Kidney (tissue), 14 donors: ENCODE results near the gene FBP2. TPM values are rescaled to one million over a fixed set of nuclear protein-coding genes. Genes with fewer than 3 reads are reported as not detected.

Source experiments
- DNase-seq, 5 donors: peaks; one replicate each; pipeline ENCODE4 v3.0.0-alpha.2; 2013 to 2020
- FAIRE-seq: peaks from 2 replicates; lab custom pipeline; 2012; peaks lifted over from hg19 to GRCh38; lab: Jason Lieb, UNC
- H3K27ac ChIP-seq, 2 donors: one replicate each; pipeline ENCODE4 v1.7.0; 2013; ENCODE audit warnings: low read depth in 2 of 2, low read length in 2 of 2, inconsistent platforms in 1 of 2
- H3K27me3 ChIP-seq: one replicate; pipeline ENCODE4 v1.7.1; 2013; ENCODE audit warnings: low read length, inconsistent platforms; ENCODE audit not compliant: control insufficient read depth, insufficient read depth
- H3K36me3 ChIP-seq, 3 donors: one replicate each; pipeline versions ENCODE4 v1.7.0 to v1.7.1; 2013; ENCODE audit warnings: low read length in 3 of 3, control low read depth in 1 of 3, inconsistent platforms in 1 of 3; ENCODE audit not compliant: insufficient read depth in 3 of 3, control insufficient read depth in 2 of 3
- H3K4me1 ChIP-seq, 3 donors: one replicate each; pipeline versions ENCODE4 v1.7.0 to v1.7.1; 2013; ENCODE audit warnings: low read length in 3 of 3, inconsistent platforms in 1 of 3, low read depth in 1 of 3; ENCODE audit not compliant: control insufficient read depth in 2 of 3, insufficient read depth in 2 of 3
- H3K4me3 ChIP-seq, 3 donors: one replicate each; pipeline versions ENCODE4 v1.7.0 to v1.8.1; 2013; ENCODE audit warnings: low read length in 3 of 3, control low read depth in 1 of 3, inconsistent platforms in 1 of 3
- H3K9ac ChIP-seq, 3 donors: one replicate each; pipeline versions ENCODE4 v1.7.0 to v1.7.1; 2013; ENCODE audit warnings: low read length in 3 of 3, control low read depth in 1 of 3, inconsistent platforms in 1 of 3
- H3K9me3 ChIP-seq, 3 donors: one replicate each; pipeline versions ENCODE4 v1.7.0 to v1.7.1; 2013; ENCODE audit warnings: low read length in 3 of 3, control low read depth in 1 of 3, inconsistent platforms in 1 of 3; ENCODE audit not compliant: control insufficient read depth in 2 of 3, insufficient read depth in 1 of 3
- intact Hi-C: fragments of 100-400 bp; cut with DNase I; formaldehyde crosslinking; loops from one replicate; pipeline ENCODE4 v1.11.1; 2022
- polyA plus RNA-seq: library from polyadenylated mRNA; stranded (reverse); fragments of 350-450 nt; fragmentation: Illumina TruSeq; extraction: RNeasy Lipid Tissue Mini Kit (QIAGEN cat#74804); gene quantifications from one replicate; pipeline ENCODE4 v1.2.3, GENCODE V29; 2014; ENCODE audit warnings: low read depth, low replicate concordance; ENCODE audit not compliant: insufficient read depth
- total RNA-seq: library from RNA; stranded (reverse); fragmentation: NEBNext Ultra II Directional; extraction: Animal tissue kit (Norgen Biotek cat#: 25700); gene quantifications from one replicate; pipeline ENCODE4 v1.2.1, GENCODE V29; 2021
- TF ChIP-seq, protein P1 (sequence below): IDR thresholded peaks from 3 replicates; pipeline ENCODE4 v1.5.1; 2012; ENCODE audit warnings: mild to moderate bottlenecking, moderate library complexity, borderline replicate concordance; ENCODE audit not compliant: insufficient read depth; ENCODE audit errors: extremely low read depth
- donor health status: control.
- donor health status: control.
- donor health status: control.
- donor health status: control.
- donor health status: control.
- donor health status: DM: yes; HTN: yes; CAD: no.
- donor health status: Normal renal cell carcinoma (clear cell type).

Gene FBP2
- total and polyA plus RNA-seq, 2 donors from 2014 or later, result not detected

DNA sequence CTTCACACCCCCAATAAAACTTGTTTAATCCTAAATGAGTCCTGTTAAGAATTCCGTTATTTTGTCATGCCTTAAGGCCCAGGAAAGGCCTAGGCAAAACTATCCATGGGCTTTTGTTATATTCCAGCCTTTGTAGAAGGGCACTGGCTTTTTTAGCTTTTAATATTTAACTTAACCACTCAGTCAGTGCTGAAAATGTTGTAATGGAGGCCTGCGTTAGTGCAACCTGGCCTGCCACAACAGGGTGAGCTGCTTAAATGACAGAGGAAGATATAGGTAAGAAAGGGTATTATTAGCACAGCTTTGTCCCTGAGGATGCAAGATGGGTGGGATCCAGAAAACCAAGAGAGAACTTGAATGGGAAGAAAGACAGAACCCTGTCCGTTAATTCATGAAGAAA lies 78.9 kb downstream of the FBP2 start:
- H3K9me3 ChIP-seq, result no peaks in the 10 kb centered on the region
- no peaks in the 10 kb centered on the region for H3K27me3 ChIP-seq
- no peak overlapping the region for H3K4me3 ChIP-seq
- intact Hi-C loops, result no loop called here
- peaks cover 0 to 3% (median 0%) of the 10 kb centered on the region in 3 donors for H3K4me1 ChIP-seq
- no peaks in the 10 kb centered on the region for H3K36me3 ChIP-seq
- TF ChIP-seq, protein P1, sequence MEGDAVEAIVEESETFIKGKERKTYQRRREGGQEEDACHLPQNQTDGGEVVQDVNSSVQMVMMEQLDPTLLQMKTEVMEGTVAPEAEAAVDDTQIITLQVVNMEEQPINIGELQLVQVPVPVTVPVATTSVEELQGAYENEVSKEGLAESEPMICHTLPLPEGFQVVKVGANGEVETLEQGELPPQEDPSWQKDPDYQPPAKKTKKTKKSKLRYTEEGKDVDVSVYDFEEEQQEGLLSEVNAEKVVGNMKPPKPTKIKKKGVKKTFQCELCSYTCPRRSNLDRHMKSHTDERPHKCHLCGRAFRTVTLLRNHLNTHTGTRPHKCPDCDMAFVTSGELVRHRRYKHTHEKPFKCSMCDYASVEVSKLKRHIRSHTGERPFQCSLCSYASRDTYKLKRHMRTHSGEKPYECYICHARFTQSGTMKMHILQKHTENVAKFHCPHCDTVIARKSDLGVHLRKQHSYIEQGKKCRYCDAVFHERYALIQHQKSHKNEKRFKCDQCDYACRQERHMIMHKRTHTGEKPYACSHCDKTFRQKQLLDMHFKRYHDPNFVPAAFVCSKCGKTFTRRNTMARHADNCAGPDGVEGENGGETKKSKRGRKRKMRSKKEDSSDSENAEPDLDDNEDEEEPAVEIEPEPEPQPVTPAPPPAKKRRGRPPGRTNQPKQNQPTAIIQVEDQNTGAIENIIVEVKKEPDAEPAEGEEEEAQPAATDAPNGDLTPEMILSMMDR, result no peak
- H3K9ac ChIP-seq, result no peak overlapping the region
- no peak overlapping the region for H3K27ac ChIP-seq
- no peak for FAIRE-seq
- no peak for DNase-seq

DNA sequence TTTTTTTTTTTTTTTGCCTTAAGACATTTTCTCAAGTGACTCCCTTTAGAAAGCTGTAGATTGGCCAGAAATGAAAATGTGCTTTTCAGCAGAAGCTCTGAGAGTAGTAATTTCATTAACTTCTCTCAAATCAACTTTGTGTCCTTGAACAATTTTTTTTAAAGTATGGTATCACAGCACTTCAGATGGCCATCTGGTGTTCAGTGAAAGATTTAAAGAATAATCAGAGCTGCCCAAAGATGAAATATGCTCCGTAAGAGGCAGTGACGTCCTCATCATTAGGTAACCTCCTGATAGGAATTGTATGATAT lies 81.7 kb downstream of the FBP2 start:
- Histone ChIP-seq H3K4me3 (no peak overlapping the region), H3K36me3 (no peaks in the 10 kb centered on the region), H3K9ac (no peak overlapping the region), H3K9me3 (no peaks in the 10 kb centered on the region), H3K4me1 (peaks cover 0 to 3% (median 0%) of the 10 kb centered on the region in 3 donors), H3K27ac (no peak overlapping the region), H3K27me3 (no peaks in the 10 kb centered on the region)
- intact Hi-C loops, result no loop called here
- no peak for FAIRE-seq
- TF ChIP-seq, protein P1, result no peak
- no peak for DNase-seq

DNA sequence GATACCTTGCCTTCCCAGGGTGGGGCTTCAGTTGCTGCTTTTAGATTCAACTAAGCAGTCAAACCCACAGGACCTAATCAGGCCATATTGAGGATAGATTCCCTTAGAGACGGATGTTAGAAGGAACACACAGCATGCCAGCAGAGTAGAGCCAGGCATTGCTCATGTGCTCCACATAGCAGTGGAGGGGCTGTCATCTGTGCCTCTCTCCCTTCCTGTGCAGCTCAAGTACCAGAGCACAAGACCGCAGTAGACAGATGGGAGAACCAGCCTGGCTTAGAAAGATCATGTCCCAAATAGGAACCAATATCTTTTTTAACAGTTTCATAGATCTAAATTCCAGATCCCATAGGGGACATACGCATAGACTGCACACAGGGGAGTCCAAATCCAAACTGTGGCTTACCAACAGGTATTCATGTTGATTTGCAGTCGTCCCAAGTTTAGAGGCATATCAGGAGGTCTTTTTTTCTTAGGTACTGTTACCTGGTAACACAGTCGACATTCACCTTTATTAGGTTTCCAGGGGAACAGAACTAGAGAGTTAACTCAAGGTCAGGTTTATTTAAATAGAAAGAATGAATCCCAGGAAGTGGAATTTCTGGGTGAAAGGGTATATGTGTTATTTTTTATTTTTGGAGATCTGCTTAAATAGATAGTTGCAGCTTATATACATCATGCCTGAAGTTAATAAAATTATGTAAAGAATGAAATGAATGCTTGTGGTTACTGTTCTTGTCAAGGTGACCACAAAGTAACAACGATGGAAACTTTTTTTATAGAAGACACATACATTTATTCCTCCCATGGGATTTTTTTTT lies 82.3 kb downstream of the FBP2 start:
- Histone ChIP-seq H3K36me3 (no peaks in the 10 kb centered on the region), H3K9me3 (no peaks in the 10 kb centered on the region), H3K4me1 (peaks cover 0 to 3% (median 0%) of the 10 kb centered on the region in 3 donors), H3K4me3 (no peak overlapping the region), H3K27ac (no peak overlapping the region), H3K9ac (no peak overlapping the region), H3K27me3 (no peaks in the 10 kb centered on the region)
- intact Hi-C loops, result no loop called here
- TF ChIP-seq, protein P1, result no peak
- FAIRE-seq, result no peak
- DNase-seq, result no peak

Other genes with a start within 250 kb of the FBP2 start
- gene PCAT7, start 38.7 kb downstream of the FBP2 start, total RNA-seq, result 0.28 TPM
- gene PCAT7, start 38.7 kb downstream of the FBP2 start, polyA plus RNA-seq, result 1.5 TPM
- gene FBP1, start 45.7 kb upstream of the FBP2 start, total RNA-seq, result 27.3 TPM
- 266 TPM for gene FBP1, start 45.7 kb upstream of the FBP2 start, polyA plus RNA-seq
- 119 TPM for gene AOPEP, start 132.9 kb upstream of the FBP2 start, total RNA-seq
- 52.2 TPM for gene AOPEP, start 132.9 kb upstream of the FBP2 start, polyA plus RNA-seq